ENCODE measurements around the gene C1QTNF8. TPM values are rescaled to one million over a fixed set of nuclear protein-coding genes. Genes with fewer than 3 reads are reported as not detected.
"Not testable (repeated sequence)": the region's sequence is repeated elsewhere in the genome, so short reads cannot be mapped to it uniquely, and the experiment has no call there.

Gene C1QTNF8
- total RNA-seq, 1 experiment from 2014 or later: 0.39 TPM

GRCh38 chr16:1093284-1094123 is 2.5 kb downstream of the C1QTNF8 start:
- intact Hi-C loops (cut with micrococcal nuclease; ENCODE audit: unreplicated experiment): no loop called here
- POLR2A ChIA-PET: no interaction called here
- TF ChIP-seq CTCF (IDR thresholded peaks at IDR 0.05) (peak; percentile 23; the same call in 1 of the 2 replicates), SIN3A (IDR thresholded peaks at IDR 0.05; ENCODE audit: borderline replicate concordance, insufficient read depth, low read depth, low read length) (no peak)
- peaks cover 45% of the 10 kb centered on the region for H3K4me1 ChIP-seq (ENCODE audit: control insufficient read depth, insufficient read depth, low read length)
- CTCF ChIA-PET: interaction anchor here (0.6 kb wide), 1 partner anchor 36 kb away, joined by 5 read pairs; no protein-coding TSS in a partner anchor
- in situ Hi-C loops (cut with HindIII; ENCODE audit: low pct_unique_long_range_greater_than_20kb, low sequenced_read_pairs): no loop called here
- no peak for DNase-seq (ENCODE audit: low read depth, low spot score)
- H3K27me3 ChIP-seq (ENCODE audit: control insufficient read depth, insufficient read depth, low read length): no peaks in the 10 kb centered on the region
- BruUV-seq (replicated peaks): no TSS peak
- H3K27ac ChIP-seq (ENCODE audit: low read length): no peak overlapping the region
- no peaks in the 10 kb centered on the region for H3K9me3 ChIP-seq (ENCODE audit: control insufficient read depth, insufficient read depth, low read depth, low read length)
- ATAC-seq: peak; percentile 62
- H3K4me3 ChIP-seq (ENCODE audit: low read depth in 2 of 2, low read length in 2 of 2): no peak overlapping the region
- no peaks in the 10 kb centered on the region for H3K36me3 ChIP-seq (ENCODE audit: control insufficient read depth, insufficient read depth, low read length)

DNA sequence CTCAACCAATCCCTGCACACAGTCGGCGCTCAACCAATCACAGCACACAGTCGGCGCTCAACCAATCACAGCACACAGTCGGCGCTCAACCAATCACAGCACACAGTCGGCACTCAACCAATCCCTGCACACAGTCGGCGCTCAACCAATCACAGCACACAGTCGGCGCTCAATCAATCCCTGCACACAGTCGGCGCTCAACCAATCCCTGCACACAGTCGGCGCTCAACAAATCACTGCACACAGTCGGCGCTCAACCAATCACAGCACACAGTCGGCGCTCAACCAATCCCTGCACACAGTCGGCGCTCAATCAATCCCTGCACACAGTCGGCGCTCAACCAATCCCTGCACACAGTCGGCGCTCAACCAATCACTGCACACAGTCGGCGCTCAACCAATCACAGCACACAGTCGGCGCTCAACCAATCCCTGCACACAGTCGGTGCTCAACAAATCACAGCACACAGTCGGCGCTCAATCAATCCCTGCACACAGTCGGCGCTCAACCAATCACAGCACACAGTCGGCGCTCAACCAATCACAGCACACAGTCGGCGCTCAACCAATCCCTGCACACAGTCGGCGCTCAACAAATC is 3.3 kb downstream of the C1QTNF8 start:
- H3K9me3 ChIP-seq (ENCODE audit: control insufficient read depth, insufficient read depth, low read depth, low read length); in situ Hi-C loops (cut with HindIII; ENCODE audit: low pct_unique_long_range_greater_than_20kb, low sequenced_read_pairs); BruUV-seq (replicated peaks); H3K27ac ChIP-seq (ENCODE audit: low read length); H3K27me3 ChIP-seq (ENCODE audit: control insufficient read depth, insufficient read depth, low read length); POLR2A ChIA-PET; H3K36me3 ChIP-seq (ENCODE audit: control insufficient read depth, insufficient read depth, low read length); DNase-seq (ENCODE audit: low read depth, low spot score); intact Hi-C loops (cut with micrococcal nuclease; ENCODE audit: unreplicated experiment); ATAC-seq; CTCF ChIA-PET; H3K4me3 ChIP-seq (ENCODE audit: low read depth in 2 of 2, low read length in 2 of 2): not testable (repeated sequence)
- H3K4me1 ChIP-seq (ENCODE audit: control insufficient read depth, insufficient read depth, low read length): peaks cover 52% of the 10 kb centered on the region

GRCh38 chr16:1091992-1092552 is 4.0 kb downstream of the C1QTNF8 start:
- Histone ChIP-seq H3K27me3 (ENCODE audit: control insufficient read depth, insufficient read depth, low read length) (no peaks in the 10 kb centered on the region), H3K4me3 (ENCODE audit: low read depth in 2 of 2, low read length in 2 of 2) (no peak overlapping the region), H3K27ac (ENCODE audit: low read length) (peak overlapping the region; percentile 51), H3K9me3 (ENCODE audit: control insufficient read depth, insufficient read depth, low read depth, low read length) (no peaks in the 10 kb centered on the region), H3K4me1 (ENCODE audit: control insufficient read depth, insufficient read depth, low read length) (peaks cover 57% of the 10 kb centered on the region), H3K36me3 (ENCODE audit: control insufficient read depth, insufficient read depth, low read length) (no peaks in the 10 kb centered on the region)
- no peak for ATAC-seq
- in situ Hi-C loops (cut with HindIII; ENCODE audit: low pct_unique_long_range_greater_than_20kb, low sequenced_read_pairs): no loop called here
- TF ChIP-seq CTCF (IDR thresholded peaks at IDR 0.05) (no peak), SIN3A (IDR thresholded peaks at IDR 0.05; ENCODE audit: borderline replicate concordance, insufficient read depth, low read depth, low read length) (no peak), TCF7L2 (IDR thresholded peaks at IDR 0.05; ENCODE audit: low read depth, low read length) (no peak), POLR2AphosphoS5 (IDR thresholded peaks at IDR 0.05; ENCODE audit: low read depth, low read length) (no peak)
- TF ChIP-seq, protein P1, sequence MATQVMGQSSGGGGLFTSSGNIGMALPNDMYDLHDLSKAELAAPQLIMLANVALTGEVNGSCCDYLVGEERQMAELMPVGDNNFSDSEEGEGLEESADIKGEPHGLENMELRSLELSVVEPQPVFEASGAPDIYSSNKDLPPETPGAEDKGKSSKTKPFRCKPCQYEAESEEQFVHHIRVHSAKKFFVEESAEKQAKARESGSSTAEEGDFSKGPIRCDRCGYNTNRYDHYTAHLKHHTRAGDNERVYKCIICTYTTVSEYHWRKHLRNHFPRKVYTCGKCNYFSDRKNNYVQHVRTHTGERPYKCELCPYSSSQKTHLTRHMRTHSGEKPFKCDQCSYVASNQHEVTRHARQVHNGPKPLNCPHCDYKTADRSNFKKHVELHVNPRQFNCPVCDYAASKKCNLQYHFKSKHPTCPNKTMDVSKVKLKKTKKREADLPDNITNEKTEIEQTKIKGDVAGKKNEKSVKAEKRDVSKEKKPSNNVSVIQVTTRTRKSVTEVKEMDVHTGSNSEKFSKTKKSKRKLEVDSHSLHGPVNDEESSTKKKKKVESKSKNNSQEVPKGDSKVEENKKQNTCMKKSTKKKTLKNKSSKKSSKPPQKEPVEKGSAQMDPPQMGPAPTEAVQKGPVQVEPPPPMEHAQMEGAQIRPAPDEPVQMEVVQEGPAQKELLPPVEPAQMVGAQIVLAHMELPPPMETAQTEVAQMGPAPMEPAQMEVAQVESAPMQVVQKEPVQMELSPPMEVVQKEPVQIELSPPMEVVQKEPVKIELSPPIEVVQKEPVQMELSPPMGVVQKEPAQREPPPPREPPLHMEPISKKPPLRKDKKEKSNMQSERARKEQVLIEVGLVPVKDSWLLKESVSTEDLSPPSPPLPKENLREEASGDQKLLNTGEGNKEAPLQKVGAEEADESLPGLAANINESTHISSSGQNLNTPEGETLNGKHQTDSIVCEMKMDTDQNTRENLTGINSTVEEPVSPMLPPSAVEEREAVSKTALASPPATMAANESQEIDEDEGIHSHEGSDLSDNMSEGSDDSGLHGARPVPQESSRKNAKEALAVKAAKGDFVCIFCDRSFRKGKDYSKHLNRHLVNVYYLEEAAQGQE (IDR thresholded peaks at IDR 0.05; ENCODE audit: insufficient read depth in 1 of 2, low read depth in 2 of 2, low read length in 1 of 2): no peak
- ChIA-PET CTCF (no interaction called here), POLR2A (no interaction called here)
- intact Hi-C loops (cut with micrococcal nuclease; ENCODE audit: unreplicated experiment): no loop called here
- BruUV-seq (replicated peaks): no TSS peak
- no peak for DNase-seq (ENCODE audit: low read depth, low spot score)
